HG03571 (cell line): Measurements from ENCODE around the gene MYO1C.
"Not testable (repeated sequence)": the region's sequence is repeated elsewhere in the genome, so short reads cannot be mapped to it uniquely, and the experiment has no call there.

ENCODE experiments used
- ATAC-seq: cut with Tn5 transposase; IDR thresholded peaks from one replicate; pipeline ENCODE4 v1.9.1; 2021; ENCODE audit not compliant: unreplicated experiment

MYO1C gene

GRCh38 chr17:1467258-1467657, 25.2 kb downstream of the MYO1C start:
- no peak for ATAC-seq

DNA sequence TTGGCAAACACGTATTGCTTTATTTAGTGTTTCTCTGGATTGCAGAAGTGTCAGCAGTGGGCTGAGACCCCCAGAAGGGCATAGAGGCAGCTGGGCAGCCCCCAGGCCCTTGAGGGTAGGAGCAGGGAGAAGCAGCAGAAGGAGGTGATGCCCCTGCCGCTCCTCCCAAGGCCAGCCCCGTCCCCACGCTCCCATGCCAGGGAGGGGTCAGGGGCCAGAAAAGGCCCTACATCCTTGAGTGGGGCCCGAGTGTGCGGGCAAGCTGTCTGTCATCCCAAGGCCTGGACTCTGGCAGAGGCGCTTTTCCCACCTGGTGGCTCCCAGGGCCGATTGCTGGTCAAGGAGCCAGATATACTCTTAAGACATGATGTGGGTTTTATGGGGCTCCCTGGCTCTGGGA, 28.3 kb downstream of the MYO1C start:
- ATAC-seq: no peak

- no peak for ATAC-seq
Observed at GRCh38 chr17:1462164-1463112, 30.0 kb downstream of the MYO1C start.

DNA sequence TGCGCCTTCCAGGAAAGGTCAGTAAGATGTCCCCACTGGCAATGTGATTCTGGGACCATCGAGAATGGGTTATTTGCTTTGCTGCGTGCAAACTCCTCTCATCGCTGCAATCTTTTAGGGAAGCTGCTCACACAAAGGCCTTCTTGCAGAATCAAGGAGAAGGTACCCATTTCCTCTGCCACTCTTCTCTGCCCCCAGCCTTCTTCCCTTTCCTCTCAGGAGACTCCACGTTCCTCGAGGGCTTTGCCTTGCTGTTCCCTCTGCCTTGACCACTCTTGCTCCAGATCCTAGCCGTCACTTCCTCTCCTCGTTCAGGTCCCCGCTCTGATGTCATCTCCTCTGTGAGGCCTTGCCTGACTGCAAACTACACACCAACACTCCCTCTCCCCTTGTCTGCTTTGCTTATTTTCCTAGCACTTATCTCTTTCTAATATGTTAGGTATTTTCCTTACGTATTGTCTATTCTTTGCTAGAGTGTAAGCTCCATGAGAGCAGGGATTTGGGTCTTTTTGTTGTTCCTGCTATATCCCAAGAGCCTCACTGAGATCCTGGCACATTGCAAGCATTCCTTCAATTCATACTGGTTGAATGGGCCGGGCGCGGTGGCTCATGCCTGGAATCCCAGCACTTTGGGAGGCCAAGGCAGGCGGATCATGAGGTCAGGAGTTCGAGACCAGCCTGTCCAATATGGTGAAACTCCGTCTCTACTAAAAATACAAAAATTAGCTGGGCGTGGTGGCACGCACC, 31.1 kb downstream of the MYO1C start:
- ATAC-seq: no peak

DNA sequence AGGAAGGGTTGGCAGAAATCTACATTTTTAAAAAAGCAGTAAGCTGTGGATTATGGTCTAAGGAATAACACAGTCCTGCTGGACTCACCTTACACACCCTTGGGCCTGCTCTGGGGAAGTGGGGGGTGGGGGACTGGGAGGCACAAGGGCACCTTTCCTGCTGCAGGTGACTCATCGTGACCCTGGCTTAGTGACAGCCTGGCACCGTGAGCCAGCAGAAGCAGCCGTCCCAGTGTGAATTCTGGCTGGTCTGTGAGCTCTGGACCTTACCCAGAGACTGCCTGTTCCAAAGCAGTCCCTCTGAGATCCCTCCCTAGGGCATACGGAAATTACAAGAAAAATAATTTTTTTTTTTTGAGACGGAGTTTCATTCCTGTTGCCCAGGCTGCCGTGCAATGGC, 32.3 kb downstream of the MYO1C start:
- no peak for ATAC-seq

DNA sequence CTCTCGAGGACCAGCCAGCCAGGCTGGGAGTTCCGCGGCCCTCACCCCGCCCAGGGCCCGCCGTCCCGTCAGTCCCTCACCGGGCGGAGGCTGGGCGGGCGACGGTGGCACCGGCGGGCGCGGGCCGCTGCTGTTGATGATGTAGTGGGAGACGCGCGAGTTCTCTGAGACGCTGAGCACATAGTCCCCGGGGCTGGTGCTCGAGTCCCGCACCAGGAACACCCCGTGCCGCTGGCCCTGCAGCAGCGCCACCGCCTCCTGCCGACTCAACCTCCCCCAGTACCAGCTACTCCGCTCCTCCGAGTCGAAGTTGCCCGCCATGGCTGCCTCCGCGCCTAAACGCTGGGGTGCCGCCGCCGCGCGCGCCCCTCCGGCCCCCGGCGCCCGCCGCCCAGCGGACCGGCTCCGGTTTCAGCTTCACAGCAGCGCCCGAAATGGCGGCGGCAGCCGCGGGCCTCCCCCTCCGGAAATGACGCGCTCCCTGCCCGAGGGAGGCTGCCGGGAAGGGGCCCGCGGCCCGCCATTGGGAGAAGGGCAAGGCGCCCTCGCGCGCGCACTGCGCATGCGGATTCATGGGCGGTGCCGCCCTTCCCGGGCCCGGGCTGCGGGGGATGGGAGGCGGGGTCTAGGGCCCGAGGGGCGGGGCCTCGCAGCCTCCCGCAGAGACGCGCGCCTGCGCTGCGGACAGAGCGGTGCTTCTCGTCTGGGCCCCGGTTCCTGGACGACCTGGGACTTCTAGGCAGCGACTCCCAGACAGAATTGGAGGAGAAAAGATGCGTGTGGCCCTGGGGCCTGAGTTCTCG, 36.5 kb downstream of the MYO1C start, which contains the start of gene CRK:
TSS of gene CRK (minus strand) at position 436 of the 803 bp plus-strand sequence. CDS start at position 321, 115 bp downstream.
- ATAC-seq: peak; percentile 81

DNA sequence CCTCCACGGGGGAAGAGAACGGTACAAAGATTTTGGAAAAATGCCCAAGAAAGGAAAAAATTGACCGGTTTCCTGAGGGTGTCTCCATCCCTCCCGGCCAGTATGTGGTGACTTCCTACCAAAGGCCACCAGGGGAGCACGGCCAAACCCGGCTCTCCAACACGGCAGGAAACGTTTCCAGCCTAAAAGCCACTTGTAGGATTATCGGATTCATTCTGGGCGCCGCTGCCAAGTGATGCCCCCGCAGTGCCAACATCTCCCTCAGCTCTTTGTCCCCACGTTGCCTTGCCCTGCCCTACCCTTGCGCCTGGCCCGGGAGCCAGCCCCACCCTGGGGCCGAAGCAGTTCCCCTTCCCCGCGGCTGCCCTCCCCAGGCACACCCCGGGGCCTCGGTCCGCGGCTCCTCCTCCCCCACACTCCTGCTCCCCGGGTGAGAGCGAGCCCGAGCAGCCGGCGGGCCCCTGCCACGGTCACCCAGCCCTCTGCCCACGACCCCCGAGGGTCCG, 37.1 kb downstream of the MYO1C start:
- peak; percentile 32 for ATAC-seq

DNA sequence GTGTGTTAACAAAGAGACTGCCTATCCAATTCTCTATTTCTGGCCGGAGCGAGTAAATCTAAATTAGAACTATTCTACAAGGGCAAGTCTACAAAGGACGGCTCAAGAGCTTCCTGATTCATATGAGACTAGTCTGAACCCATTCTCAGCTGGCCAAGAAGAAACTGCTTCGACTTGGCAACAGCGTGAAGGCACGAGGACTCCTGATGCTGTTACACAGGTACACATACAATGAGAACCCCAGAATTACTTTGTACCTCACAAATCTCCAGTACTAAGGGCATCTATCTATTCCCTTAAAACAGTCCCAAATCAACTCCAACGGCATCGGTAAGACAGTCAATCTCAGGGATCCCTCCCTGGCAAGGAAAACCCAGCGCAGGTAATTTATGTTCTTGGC, 37.9 kb downstream of the MYO1C start:
- ATAC-seq: no peak

DNA sequence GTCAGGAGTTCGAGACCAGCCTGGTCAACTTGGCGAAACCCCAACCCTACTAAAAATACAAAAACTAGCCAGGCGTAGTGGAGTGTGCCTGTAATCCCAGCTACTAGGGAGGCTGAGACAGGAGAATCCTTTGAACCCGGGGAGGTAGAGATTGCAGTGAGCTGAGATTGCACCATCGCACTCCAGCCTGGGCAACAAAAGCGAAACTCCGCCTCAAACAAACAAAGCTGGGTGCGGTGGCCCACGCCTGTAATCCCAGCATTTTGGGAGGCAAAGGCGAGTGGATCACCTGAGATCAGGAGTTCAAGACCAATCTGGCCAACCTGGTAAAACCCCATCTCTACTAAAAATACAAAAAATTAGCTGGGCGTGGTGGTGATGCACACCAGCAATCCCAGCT, 38.8 kb downstream of the MYO1C start:
- ATAC-seq: not testable (repeated sequence)

- no peak for ATAC-seq
Observed at GRCh38 chr17:1452836-1453235, 39.6 kb downstream of the MYO1C start.

GRCh38 chr17:1450261-1450660, 42.2 kb downstream of the MYO1C start:
- ATAC-seq: not testable (repeated sequence)

DNA sequence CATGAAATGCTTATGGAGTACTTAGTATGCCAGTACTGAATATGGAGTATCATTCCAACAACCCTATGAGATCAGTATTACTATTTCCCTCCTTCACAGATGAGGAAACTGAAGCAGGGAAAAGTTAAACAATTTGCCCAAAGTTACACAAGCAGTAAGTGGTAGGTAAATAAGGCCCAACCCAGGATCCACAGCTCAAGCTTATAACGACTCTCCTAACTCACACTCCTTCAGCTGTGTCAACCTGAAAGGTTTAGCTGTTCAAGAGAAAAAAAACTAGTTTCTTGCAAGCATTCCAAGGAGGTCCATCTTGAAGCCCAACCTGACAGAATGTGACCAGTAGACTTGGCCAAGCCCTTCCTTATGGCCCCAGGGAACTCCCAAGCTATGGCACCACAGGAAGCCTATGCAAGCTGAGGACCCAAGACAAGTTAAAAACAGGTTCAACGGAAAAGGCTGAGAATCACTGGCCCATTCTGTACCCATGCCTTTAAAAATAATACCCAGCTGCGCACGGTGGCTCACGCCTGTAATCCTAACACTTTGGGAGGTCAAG, 43.0 kb downstream of the MYO1C start:
- no peak for ATAC-seq

DNA sequence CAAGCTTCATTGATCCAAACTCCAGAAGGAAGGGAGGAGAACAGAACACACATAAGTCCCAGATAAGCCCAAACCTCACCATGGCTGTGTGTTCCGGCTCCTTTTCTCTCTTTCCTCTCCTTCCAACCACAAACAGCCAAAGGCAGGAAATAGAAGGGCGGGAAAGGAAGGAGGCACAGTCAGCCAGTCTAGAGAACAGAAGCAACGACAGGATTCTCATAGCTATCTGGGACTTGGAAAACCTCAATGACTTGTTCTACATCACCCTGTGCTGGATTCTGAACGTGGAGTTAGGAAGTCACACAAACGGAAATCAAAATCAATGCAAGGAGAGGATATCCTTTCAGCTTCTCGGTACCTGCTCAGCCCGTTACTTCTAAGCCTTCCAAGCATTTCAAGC, 45.4 kb downstream of the MYO1C start:
- ATAC-seq: no peak

GRCh38 chr17:1446201-1446600, 46.3 kb downstream of the MYO1C start:
- no peak for ATAC-seq

DNA sequence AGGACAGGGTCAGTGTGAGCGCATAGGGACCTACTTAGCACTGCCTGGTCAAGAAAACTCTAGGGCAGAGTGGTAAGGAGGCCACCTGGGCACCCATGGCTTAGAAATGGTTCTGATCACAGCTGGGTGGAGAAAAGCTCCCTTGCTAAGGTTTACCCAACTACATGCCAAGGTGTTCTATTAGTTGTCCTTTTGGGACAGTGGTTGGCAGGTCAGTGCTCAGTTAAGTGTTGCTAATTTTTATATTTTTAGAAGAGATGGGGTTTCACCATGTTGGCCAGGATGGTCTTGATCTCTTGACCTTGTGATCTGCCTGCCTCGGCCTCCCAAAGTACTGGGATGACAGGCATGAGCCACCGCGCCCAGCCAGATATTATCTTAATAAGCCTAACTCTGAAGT, 46.8 kb downstream of the MYO1C start:
- ATAC-seq: not testable (repeated sequence)

GRCh38 chr17:1442721-1443120, 49.8 kb downstream of the MYO1C start:
- not testable (repeated sequence) for ATAC-seq

- ATAC-seq: no peak
Observed at GRCh38 chr17:1442187-1442586, 50.3 kb downstream of the MYO1C start.

GRCh38 chr17:1440921-1441320, 51.6 kb downstream of the MYO1C start:
- ATAC-seq: no peak

DNA sequence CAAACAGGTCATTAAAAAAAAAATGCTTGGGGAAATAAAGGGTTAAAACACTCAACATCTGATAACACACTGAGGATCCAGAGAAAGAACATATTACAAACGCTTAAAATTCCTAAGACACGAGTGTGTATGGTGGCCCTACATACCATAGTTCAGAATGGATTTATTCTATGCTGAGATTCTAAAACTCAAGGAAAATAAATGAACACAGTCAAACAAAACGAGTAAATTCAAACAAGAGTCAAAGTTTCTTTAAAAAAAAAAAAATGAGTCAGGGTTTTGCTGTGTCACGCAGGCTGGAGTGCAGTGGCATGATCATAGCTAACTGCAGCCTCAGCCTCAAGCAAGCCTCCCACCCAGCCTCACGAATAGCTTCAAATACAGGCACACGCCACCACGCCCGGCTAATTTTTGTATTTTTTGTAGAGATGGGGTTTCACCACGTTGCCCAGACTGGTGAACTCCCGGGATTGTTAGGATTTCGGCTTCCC, 53.8 kb downstream of the MYO1C start:
- ATAC-seq: no peak

DNA sequence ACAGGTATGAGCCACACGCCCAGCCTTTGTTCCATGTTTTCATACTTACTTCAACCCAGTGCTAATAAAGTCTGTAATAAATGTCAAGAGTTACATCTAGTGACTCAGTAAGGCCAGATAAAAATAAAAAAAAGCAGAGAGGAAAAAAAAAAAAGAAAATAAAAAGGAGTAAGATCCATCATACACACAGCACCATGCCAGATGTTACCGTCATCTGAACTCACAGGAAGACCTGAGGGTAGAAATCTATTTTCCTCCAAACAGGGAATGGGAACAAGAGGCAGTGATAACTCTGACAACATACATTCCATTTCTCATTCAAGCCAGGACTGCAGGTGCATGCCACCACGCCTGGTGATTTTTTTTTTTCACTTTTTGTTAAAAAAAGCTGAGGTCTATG, 57.2 kb downstream of the MYO1C start:
- ATAC-seq: no peak
